Inflammatory macrophage treated with lipopolysaccharide for 1 hour (primary cell): ENCODE data around the gene IL10RA.
"Not testable (repeated sequence)": the region's sequence is repeated elsewhere in the genome, so short reads cannot be mapped to it uniquely, and the experiment has no call there.

Experiments used
- DNase-seq, 2 donors: peaks; one replicate each; pipeline ENCODE4 v3.0.0-alpha.2; 2020 to 2022

The IL10RA gene

DNA sequence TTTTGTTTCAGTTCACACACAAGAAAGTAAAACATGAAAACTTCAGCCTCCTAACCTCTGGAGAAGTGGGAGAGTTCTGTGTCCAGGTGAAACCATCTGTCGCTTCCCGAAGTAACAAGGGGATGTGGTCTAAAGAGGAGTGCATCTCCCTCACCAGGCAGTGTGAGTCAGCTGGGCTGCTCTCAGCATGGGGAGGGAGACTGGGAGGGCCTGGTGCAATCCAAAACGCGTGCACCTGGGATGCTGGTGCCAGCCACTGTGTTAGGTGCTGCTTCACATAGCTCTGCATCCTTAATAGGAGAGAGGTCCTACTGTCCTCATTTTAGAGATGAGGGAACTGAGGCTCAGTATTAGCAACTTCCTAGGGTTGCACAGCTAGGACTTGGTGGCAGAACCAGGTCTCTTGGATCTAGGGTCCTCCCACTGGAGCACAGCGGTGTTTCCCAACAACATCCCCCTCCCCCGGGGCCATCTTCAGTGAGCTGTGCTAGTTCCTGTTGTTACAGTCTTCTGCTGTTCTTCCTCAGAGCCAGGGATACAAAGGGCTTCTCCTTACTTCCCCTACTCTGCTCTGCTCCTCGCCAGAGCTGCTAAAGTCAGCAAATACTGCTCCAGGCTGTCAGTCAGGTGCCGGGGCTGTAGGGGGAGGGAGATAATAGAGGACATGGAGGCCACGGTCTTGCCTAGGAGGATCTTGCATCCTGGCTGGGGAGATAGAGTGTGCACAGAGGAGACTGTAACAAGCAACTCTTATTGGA is 8.0 kb downstream of the IL10RA start:
- DNase-seq, result peak; percentile 64 to 80

DNA sequence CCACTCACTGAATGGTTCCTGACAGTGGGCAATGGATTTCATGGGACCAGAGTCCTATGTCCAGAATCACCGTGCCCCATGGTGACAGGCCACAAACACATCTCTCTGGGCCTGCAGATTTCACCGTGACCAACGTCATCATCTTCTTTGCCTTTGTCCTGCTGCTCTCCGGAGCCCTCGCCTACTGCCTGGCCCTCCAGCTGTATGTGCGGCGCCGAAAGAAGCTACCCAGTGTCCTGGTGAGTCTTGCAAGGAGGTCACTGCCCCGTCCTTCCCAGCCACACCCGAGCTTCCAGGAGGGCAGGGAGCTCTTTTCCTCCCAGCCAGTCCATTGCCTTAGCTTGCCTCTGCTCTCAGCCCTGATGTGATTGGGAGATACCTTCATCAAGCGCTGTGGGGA is 9.3 kb downstream of the IL10RA start:
- no peak for DNase-seq

DNA sequence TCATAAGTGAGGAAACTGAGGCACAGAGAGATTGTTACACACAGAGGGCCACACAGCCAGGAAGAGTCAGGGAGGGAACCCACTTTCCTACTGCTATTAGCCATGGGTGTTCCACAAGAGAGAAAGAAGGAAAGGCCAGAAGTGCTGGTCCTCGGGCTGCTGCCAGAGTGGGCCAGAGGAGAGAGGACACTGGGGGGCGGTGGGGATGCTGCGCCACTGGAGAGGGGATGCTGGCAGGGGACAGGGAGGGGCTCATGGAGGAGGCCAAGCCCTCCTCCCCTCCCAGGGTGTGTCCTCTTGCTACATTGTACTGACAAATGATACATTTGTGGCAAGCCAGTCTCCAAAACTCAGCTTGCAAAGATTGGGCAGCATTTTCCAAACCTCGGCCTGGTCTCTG is 9.9 kb downstream of the IL10RA start:
- DNase-seq, result no peak

DNA sequence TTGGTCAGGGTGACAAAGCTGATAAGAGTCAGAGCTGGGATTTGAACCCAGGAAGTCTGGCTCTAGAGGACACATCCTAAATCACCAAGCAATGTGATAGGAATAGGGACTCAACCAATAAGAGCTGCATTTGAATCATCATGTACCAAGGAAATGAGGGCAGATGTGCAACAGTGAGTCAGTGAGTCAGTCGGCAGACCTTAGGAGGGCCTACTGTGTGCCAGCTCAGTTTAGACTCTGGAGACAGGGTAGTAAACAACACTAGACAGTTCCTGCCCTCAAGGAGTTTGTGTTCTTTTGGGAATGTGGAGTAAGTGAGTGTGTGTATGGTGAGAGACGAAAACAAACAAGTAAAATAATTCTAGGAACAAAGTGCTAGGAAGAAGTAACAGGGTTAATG is 11.2 kb downstream of the IL10RA start:
- DNase-seq, result no peak

DNA sequence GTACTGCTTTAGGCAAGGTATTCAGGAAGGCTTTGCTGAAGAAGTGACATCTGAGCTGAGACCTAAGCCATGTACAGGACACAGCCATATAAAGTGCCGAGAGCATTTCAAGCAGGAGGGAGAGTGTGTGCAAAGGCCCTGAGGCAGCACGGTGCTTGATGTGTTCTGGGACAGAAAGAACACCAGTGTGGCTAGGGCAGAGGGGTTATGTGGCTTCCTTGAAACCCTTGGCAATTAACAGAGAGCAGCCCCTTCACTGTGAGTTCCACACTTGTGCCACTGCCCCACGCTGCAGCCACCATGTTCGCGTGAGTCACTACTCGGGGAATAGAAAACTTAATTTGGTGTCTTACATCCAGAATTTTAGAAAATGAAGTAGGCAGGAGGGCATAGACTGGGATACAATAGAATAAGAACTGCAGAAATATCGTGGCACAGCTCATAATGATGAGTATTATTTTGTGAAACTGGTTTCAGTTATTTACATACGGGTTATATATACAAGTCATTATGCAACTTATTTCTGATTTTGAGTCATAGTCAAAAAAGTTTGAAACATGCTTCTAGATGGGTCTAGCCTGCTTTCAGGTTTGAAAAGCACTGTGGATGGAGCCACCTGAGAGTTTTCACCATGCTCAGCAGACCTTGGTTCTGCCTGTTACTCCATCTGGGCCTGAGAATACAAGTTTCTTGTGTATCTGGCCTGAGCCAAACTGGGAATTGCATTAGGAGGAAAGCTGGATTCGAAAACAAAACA is 11.8 kb downstream of the IL10RA start:
- peak in 1 of 2 donors; percentile 20 for DNase-seq

DNA sequence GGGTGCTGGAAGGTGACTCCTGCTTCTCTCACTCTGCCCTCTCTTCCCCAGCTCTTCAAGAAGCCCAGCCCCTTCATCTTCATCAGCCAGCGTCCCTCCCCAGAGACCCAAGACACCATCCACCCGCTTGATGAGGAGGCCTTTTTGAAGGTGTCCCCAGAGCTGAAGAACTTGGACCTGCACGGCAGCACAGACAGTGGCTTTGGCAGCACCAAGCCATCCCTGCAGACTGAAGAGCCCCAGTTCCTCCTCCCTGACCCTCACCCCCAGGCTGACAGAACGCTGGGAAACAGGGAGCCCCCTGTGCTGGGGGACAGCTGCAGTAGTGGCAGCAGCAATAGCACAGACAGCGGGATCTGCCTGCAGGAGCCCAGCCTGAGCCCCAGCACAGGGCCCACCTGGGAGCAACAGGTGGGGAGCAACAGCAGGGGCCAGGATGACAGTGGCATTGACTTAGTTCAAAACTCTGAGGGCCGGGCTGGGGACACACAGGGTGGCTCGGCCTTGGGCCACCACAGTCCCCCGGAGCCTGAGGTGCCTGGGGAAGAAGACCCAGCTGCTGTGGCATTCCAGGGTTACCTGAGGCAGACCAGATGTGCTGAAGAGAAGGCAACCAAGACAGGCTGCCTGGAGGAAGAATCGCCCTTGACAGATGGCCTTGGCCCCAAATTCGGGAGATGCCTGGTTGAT is 12.6 kb downstream of the IL10RA start:
- no peak for DNase-seq

DNA sequence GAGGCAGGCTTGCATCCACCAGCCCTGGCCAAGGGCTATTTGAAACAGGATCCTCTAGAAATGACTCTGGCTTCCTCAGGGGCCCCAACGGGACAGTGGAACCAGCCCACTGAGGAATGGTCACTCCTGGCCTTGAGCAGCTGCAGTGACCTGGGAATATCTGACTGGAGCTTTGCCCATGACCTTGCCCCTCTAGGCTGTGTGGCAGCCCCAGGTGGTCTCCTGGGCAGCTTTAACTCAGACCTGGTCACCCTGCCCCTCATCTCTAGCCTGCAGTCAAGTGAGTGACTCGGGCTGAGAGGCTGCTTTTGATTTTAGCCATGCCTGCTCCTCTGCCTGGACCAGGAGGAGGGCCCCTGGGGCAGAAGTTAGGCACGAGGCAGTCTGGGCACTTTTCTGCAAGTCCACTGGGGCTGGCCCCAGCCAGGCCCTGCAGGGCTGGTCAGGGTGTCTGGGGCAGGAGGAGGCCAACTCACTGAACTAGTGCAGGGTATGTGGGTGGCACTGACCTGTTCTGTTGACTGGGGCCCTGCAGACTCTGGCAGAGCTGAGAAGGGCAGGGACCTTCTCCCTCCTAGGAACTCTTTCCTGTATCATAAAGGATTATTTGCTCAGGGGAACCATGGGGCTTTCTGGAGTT is 13.3 kb downstream of the IL10RA start:
- DNase-seq, result no peak

DNA sequence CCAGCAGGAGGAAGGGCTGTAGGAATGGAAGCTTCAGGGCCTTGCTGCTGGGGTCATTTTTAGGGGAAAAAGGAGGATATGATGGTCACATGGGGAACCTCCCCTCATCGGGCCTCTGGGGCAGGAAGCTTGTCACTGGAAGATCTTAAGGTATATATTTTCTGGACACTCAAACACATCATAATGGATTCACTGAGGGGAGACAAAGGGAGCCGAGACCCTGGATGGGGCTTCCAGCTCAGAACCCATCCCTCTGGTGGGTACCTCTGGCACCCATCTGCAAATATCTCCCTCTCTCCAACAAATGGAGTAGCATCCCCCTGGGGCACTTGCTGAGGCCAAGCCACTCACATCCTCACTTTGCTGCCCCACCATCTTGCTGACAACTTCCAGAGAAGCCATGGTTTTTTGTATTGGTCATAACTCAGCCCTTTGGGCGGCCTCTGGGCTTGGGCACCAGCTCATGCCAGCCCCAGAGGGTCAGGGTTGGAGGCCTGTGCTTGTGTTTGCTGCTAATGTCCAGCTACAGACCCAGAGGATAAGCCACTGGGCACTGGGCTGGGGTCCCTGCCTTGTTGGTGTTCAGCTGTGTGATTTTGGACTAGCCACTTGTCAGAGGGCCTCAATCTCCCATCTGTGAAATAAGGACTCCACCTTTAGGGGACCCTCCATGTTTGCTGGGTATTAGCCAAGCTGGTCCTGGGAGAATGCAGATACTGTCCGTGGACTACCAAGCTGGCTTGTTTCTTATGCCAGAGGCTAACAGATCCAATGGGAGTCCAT is 14.1 kb downstream of the IL10RA start:
- DNase-seq, result no peak

DNA sequence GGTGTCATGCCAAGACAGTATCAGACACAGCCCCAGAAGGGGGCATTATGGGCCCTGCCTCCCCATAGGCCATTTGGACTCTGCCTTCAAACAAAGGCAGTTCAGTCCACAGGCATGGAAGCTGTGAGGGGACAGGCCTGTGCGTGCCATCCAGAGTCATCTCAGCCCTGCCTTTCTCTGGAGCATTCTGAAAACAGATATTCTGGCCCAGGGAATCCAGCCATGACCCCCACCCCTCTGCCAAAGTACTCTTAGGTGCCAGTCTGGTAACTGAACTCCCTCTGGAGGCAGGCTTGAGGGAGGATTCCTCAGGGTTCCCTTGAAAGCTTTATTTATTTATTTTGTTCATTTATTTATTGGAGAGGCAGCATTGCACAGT is 14.6 kb downstream of the IL10RA start:
- no peak for DNase-seq

DNA sequence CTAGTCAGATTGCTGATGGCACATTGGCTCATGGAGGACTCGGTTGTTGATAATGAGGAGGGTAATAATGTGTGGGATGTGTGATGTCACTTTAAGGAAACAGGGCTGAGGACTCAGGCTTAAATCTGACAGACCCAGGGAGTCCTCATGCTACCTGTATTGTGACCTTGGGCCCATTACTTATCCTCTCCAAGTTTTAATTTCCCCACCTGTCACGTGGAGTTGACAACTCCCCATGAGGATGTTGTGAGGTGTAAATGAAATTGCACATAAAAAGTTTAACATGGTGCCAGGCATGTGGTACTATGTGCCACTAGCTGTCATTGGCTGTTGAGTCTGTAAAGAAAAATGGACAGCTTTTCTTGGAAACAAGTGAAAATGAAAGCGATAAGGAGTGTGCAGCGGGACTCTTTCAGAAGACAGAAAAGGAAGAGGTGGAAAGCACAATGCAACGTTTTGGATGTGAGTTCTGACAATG is 15.3 kb downstream of the IL10RA start:
- DNase-seq, result peak in 1 of 2 donors; percentile 76

DNA sequence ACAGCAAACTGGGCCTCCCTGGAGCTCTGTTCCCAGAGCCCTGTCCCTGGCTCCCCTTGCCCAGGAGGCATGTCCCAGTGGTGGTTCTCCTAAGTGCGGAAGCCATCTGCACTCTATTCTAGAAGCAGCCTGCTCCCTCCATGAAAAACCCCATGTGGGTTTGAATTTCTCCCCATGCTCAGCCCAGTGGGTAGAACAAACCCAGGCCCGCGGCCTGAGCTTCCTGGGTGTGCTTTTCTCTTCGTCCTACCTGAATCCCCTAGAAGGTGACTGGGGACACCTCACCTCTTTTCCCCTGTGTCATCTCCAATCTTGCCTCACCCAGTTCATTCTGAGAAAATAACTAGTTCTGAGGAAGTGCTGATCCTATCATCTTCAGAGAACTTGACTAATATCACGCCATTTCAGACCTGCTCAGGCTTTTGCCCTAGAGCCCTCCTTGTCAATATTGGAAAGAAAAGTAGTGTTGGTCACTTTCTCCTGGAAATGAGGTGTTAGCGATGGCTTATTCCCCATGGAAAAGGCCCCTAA is 15.9 kb downstream of the IL10RA start:
- DNase-seq, result peak; percentile 57 to 68

DNA sequence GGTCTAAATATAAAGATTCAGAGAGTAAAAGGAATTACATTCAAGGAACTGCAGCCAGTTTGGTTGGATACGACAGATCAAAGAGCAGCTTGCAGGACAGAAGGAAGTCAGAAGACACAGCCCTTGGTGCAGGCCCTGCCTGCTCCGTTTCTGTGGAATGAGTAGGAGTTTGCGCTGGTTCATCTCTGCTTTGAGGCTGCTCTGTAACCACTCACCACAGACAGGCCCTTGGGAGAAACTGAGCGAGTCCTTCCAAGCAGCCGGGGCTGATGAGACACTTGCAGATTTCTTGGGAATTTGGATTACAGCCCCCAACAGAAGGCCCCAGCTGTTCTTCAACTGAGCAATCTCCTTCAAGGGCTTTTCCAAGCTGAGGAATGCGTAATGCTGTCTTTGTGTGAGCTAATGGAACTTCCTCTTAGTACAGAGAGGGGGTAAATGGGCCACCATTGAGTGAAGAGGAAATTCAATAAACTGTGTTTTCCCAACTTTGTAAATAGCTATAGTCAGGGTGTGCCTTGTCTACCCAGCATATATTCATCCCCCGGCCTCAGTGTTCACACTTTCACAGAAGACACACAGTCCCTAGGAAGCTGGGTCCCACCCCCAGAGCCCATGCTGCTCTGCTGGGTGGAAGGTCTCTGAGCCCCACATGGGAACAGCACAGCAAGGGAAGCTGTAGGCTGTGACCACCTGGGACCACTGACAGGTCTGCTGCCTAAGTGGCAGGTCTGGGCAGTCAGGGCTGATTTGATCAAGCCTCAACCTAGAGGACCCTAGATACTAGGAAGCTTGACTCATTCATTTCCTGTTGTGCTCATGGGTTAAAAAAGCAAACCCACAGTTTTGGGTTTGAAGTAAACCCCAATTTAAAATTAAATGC is 16.6 kb downstream of the IL10RA start:
- DNase-seq, result peak; percentile 97 to 99

DNA sequence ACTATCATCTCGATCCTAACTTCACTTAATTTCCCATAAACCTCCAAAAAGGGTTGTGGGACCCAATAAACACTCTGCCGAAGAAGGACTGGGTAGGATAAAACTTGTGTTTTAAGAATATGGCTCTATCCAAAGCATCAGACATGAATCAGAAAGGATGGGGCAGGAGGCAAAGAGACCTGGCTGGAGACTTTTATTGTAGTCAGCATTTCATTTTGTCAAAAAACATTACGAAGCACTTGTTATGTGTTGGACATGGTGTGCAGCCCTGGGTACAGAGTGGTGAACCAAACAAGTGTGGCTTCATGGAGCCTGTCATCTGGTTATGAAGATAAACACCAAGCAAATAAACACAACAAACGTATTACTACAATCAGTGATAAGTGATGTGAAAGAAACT is 17.3 kb downstream of the IL10RA start:
- no peak for DNase-seq

DNA sequence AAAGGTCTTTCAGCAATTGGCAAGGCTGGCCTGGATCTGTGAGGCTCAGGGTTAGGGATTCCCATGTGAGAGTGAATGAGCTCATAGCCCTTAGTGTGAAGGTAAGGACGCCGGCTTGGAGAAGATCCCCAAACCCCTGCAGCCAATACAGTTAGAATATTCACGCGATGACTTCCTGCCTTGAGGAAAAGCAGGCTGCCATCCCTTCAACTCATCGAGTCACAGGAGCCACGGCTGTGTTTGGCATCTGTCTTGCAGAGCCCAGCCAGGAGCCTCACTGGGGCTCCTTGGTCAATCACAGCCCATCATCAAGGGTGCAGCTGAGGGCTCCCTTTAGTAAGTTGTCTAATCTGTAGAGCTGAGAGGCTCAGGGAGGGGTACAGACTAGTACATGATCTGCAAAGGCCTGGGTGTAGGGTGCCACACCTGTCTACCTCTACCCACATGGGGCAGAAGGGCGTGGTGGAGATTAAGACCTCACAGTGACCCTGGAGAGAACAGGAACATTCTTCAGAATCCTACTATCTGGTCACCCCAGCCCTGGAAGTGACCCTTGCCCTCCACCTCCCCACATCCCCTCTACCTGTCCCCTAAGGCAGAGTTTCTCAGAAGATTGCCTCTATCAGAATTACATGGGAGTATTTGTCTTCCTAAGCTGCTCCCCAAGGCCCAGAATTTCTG is 18.5 kb downstream of the IL10RA start:
- no peak for DNase-seq

DNA sequence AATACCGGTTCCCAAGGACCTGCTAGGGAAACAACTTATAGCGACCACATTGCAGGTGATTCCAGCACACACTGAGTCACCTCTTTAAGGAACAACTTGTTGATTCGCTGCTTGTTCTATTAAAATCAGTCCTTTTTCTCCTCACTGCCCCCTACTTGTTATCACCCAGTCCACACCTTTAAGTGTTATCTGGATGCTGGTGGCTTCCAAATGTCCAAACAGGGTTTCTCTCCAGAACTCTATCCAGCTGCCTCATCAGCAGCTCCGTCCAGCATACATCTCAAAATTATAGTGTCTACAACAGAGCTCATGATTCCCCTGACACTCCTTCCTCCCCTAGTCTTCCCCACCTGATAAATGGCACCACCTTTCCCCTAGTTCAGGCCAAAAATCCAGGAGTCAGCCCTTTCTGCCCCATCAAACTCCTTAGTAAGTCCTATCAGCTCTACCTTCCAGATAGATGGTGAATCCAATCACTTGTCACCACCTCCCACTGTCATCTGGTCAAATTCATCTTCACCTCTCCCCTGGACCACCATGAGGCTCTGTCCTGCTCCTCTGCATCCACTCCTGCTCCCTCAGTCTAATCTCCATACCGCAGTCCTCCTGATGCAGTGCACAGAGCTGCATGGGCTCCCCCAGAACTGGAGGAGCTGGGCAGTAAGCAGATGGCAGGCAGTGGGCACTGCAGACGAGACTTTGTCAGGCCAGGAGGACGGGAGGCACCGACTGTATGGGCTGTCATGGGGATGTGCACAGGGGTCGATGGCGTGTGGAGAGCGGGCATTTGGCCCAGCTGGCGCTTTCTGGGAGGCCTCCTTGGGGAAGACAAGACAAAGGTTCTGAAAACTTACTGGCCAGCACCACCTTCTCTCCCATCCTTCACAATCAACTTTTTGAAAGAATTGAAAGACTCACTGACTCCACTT is 19.3 kb downstream of the IL10RA start:
- no peak for DNase-seq

DNA sequence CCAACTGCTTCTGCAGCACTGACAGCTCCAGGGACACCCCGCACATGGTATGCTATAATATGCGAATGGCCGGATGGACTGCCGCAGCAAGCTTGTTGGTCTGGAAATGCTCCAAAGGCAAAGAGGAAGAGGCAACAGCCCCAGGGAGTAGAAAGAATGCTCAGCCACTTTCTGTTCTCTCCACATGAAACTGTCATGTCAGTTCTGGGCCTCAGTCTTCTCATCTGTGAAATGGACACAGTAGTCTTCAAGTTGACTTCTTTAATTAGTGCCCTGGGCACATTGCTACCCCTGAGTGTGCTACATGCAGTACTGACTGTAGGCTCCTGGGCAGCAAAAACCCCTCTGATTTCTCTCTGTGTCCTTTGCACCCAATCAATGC is 19.9 kb downstream of the IL10RA start:
- no peak for DNase-seq

DNA sequence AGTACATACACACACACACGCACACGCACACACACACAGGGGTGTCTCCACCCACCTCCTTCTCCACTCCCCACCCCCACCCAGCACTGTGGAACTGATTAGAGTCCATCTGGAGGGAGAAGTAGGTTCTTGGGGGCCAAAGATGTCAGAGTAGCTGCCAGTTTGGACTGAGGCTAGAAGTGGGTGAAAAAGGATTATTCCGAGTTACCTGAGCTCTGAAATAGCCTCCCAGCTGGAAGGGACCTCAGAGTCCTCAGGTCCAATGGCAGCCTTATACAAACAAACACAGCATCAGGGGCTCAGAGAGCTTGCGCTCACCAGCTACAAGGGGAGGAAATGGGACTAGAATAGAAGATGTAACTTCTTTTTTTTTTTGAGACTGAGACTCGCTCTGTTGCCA is 20.8 kb downstream of the IL10RA start:
- DNase-seq, result no peak

DNA sequence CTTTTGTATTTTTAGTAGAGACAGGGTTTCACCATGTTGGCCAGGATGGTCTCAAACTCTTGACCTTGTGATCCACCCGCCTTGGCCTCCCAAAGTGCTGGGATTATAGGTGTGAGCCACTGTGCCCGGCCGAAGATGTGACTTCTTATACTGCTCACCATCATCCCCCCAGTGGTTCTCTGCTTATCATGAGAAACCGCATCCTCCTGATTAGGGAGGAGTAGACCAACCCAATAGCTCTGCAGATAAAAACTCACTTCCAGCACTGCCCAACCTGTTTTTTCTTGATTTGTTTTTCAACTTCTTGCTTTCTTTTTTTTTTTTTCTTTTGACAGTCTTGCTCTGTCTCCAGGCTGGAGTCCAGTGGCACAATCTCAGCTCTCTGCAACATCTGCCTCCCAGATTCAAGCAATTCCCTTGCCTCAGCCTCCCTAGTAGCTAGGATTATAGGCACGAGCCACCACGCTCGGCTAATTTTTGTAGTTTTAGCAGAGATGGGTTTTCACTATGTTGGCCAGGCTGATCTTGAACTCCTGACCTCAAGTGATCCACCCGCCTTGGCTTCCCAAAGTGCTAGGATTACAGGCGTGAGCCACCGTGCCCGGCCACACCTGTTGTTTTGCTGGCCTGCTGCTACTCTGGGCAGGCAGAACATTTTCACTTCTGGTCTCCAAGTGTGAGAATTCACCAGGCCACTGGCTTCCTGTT is 21.5 kb downstream of the IL10RA start:
- not testable (repeated sequence) for DNase-seq
